Fibroblast of lung (primary cell): ENCODE results near the gene LSMEM2.

Source experiments
- CTCF ChIP-seq, 2 donors: IDR thresholded peaks in 1 of 2; conservative IDR thresholded peaks in 1 of 2; 1 replicate in 1 of 2; 2 replicates in 1 of 2; pipeline ENCODE4 v1.5.1; 2011 to 2012; ENCODE audit warnings: low read length in 2 of 2, control low read depth in 1 of 2, inconsistent platforms in 1 of 2, low read depth in 1 of 2, mild to moderate bottlenecking in 1 of 2
- EZH2 ChIP-seq: IDR thresholded peaks from 2 replicates; pipeline ENCODE4 v1.5.1; 2012; ENCODE audit warnings: low read length, control low read depth, mild to moderate bottlenecking; ENCODE audit errors: missing control alignments

GRCh38 chr3:50323092-50323600, 44.3 kb downstream of the LSMEM2 start:
- TF ChIP-seq CTCF (conservative IDR thresholded peaks at IDR 0.05 in 1 of 2, IDR thresholded peaks at IDR 0.05 in 1 of 2; ENCODE audit: low read depth in 1 of 2, low read length in 2 of 2) (no peak), EZH2 (no peak)
